ENCODE measurements around the gene GMNN.

GMNN gene

DNA sequence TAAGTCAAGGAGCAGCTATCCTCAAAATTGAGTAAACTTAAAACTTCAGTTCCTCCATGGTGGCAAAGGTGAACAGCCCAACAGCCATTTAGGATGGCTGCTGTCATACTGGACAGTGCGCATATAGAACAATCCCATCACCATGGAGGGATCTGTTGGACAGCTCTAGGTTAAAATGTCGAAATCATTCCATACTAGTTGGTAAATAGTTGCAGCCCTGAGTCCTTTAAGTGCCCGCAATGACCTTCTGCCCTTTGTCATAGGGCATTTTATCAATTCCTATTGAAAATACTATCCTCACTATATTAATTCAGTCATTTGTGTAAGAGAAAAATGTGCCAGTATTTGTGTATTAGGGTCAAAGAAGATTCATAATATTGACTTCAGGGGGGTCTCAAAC, 32.8 kb downstream of the GMNN start:
- no peak for DNase-seq (ENCODE audit: low spot score)

DNA sequence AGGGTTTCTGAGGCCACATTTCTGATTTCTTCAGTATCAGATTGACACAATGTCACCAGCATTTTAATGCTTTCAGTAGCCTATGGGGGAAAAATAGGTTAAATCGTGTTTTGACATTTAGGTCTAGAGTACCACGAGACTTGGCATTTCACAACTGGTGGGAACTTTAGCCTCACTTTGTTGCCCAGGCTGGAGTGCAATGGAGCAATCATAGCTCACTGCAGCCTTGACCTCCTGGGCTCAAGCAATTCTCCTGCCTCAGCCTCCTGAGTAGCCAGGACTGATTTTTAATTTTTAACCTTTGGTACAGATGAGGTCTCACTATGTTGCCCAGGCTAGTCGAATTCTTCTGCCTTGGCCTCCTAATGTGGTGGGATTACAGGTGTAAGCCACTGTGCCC, 35.0 kb downstream of the GMNN start:
- no peak for DNase-seq (ENCODE audit: low spot score)

DNA sequence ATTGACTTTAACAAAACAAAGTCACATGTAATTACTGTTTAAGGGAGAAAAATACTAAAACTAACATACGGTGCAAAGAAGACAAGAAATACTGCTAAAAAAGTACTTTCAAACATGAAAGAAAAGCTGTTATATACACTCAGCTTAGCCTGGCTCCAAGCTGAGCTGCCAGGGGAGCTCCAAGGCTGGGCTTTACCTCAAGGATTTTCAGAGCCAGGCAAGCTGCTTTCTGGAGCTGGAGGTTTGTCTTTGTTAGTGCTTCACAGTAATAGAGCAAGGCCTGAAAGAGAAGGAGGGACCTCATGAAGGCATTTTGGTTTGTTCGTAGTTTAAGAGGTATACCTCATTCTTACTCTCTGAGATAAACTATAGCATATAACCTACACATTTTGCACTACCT, 43.6 kb downstream of the GMNN start:
- DNase-seq (ENCODE audit: low spot score) = no peak

DNA sequence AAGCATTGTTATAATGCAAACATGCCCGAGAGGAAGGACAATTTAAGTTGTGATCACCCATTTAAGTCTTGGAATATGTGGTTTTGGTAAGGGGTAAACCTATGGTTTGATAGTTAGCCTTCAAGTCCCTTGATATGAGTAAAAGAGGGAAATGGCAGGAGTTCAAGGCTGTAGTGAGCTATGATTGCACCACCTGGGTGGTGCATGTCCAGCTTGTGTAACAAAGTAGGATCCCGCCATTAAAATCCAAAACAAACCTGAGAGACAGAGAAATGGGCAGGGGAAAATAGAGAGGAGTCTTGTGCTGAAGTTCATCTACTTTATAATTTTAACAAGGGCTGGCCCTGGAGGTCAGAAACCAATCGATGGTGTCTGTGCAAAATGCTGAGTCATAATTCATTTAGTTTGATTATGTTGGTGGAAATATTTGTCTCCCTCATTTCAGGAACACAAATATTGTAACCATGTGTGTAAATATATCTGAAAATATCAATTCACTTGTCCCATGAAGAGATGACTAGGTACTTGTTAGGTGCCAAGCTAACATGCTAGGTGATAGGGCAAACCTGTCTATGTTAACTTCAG, 47.2 kb downstream of the GMNN start:
- DNase-seq (ENCODE audit: low spot score) = no peak

DNA sequence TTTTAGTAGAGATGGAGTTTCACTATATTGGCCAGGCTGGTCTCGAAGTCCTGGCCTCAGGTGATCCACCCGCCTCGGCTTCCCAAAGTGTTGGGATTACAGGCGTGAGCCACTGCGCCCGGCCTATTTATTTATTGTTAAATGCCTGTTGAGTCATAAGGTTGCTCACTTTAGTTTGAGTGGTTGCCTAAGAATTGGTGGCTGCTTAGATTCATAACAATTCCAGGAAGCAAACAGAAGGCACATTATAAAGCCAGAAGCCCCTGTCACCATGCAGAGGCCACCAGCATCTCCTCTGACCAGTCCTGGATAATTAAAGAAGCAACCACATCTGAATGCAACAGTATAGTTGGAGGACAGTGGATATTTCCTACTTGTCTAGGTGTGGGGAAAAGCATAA, 48.0 kb downstream of the GMNN start:
- no peak for DNase-seq (ENCODE audit: low spot score)

DNA sequence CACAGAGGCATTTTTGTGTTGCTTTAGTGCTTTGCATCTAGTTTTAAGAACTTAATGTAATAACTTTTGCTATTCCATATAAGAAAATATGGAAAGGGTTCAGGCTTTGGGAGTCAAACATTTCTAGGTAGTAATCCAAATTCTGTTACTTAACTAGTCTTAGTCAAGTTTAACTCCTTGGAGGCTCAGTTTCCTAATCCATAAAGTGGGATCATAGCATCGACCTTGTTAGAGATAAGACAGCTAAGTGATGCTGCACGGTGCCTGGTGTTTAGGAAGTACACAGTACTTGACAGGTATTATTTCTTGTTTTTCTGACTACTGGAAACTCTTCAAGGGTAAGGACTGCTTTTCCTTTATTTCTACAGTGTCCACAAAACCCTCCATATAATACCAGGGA, 48.4 kb downstream of the GMNN start:
- DNase-seq (ENCODE audit: low spot score) = no peak

DNA sequence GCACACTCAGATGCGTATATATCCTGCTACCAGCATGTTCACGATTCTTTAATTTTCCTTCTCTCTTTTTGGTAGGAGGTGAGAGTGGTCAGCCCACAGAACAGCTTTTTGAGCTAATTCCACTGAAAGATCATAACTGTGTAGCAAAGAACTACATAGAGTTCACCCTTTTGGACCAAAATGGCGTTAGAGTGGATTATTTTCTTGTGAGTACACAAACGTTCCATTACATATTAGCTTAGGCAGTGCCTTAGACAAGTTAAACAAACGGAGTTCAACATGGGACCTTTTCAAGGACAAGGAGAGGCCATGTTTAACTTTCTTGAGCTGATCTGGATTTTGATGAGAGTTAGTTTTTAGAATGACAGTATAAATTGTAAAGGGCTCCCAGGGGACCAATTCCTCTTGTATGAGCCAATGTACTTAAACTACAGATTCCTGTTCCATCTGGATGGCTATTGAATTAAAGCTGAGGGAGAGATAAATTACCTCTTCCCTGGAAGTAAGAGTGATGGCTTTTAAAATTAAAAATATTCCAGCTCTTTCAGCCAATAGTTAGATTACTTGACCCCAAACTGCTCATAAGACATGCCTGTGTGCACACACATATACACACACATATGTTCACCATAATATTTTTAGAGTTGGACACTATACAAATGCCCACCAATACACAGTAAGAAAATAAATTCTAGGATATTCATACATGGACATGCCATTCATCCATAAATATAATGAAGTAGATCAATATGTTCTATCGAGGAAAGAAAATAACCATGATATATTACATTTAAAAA, 49.6 kb downstream of the GMNN start:
- no peak for DNase-seq (ENCODE audit: low spot score)

DNA sequence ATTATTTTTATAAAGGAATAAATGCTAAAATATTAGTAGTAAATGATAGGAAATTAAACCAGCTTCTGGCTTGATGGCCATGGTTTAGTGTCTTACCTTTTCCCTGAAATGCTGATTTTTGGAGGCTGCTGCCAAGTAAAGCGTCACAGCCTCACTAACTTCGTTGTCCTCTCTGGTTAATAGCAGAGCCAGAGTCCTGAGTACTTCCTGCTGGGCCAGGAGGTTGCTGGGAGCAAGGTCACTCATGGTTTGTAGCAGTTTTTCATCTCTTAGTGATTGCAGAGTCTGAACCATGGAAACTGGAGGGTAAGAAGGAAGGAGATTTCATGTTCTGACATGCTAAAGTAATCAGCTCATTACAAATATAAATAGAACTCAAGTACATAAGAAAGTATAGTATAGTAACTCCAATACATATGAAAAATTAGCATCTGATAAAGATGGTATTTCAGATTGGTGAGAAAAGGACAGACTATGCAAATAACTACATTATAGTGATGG, 50.4 kb downstream of the GMNN start:
- DNase-seq (ENCODE audit: low spot score) = no peak

DNA sequence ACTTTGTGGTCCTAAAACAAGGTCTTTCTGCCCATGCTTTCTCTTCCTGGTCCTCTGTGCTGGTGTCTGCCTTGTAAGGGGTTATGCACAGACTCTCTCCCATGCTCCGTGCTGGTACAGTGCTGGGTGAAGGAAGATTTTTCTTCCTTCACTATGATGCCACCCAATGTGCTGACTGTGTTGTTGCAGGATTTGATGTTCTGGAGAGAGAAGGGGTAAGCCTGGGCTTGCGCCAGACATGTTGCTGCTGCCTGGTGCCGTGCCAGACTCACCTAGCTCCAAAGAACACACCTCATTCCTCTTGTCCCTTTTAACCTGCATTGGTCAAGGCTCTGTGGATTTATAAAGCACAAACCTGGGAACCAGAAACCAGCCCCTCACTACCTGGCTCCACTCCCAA, 52.4 kb downstream of the GMNN start:
- DNase-seq (ENCODE audit: low spot score) = no peak

DNA sequence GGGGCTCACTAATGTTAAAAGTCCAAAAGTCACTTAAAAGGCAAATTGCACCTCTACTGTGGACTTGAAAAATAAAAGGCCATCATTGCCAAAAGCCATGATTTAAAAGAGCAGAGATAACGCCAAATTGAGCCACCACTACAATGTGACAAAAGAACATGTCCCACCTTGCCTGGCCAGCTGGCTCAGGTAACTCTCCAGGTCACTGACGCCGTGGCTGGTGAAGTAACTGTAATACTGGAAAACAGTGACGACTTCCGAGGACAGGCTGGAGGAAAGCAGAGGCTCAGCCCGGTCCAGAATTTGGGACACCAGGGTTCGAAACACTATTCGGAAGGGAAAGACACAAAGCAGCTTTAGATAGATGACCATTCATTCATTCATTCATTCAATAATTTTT, 53.2 kb downstream of the GMNN start:
- DNase-seq (ENCODE audit: low spot score) = no peak

DNA sequence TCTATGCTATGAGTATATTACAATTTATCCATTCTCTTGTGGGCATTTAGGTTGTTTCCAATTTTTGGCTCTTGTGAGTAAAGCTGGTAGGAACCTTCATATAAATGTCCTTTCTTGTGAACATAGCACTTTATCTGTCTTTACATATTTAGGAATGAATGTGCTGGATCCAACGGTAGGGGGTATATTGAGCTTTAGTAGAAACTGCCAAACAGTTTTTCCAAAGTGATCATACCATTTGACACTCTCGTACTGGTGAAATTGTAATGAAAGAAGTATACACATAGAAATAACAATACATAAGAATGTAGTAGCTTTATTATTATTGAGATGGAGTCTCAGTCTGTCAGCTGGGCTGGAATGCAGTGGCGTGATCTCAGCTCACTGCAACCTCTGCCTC, 54.9 kb downstream of the GMNN start:
- DNase-seq (ENCODE audit: low spot score) = no peak

DNA sequence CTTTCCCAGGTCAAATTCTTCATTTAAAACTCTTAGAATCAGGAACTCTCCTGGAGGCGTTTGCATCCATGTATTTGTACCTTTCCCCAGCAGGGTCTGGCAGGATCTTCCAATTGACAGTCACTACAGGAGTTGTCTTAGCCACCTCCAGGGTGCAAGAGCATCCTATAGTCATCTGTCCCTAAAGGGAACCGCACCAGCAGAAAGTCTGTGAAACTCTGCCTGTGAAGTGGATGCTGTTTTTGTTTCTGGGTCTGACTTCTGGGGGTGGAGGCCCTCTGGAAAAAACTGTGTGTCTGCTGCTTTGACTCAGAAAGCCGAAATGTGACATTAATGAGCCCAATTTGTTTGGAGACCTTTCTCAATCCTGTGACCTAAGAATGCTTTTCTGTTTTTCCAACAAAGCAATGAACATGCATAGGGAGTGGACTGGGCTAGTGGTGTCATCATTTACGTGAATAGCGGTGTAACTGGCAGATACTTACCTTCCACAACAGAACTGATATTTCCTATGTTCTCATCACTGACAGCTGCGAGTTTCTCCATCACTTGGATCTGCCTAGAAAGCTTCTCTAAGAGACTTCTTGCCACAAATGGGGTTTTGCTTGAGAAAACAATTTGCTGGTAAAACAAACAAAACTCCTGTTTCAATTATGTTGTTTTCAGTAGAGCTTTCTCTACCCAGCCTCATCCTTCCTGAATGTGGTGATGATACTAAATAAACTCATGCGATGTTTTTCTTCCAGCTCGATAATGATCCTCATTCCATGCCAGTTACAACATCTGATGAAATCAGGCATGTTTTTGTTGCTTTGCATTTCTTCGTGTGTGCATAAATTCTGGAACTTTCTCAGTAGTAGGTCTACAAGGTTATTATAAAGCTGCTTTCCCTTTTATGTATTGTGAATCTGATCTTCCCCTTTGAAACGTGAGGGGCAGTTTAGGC, 57.3 kb downstream of the GMNN start:
- no peak for DNase-seq (ENCODE audit: low spot score)

DNA sequence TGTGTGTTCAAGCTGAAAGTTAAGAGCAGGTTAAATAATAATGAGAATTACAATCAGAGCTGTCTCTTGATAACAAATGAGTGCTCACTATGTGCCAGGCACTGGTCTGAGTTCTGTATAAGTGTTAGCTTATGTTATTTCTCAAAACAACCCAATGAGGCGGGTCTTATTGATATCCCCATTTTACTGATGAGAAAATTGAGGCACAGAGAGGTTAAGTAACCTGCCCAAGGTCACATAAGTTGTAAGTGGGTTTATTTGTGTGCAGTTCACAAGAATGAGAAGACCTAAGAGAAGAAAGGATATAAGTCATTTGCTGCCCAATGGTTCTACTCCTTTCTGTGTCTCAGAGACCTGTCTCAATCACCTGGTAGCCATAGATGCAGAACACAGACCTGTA, 58.1 kb downstream of the GMNN start:
- no peak for DNase-seq (ENCODE audit: low spot score)

DNA sequence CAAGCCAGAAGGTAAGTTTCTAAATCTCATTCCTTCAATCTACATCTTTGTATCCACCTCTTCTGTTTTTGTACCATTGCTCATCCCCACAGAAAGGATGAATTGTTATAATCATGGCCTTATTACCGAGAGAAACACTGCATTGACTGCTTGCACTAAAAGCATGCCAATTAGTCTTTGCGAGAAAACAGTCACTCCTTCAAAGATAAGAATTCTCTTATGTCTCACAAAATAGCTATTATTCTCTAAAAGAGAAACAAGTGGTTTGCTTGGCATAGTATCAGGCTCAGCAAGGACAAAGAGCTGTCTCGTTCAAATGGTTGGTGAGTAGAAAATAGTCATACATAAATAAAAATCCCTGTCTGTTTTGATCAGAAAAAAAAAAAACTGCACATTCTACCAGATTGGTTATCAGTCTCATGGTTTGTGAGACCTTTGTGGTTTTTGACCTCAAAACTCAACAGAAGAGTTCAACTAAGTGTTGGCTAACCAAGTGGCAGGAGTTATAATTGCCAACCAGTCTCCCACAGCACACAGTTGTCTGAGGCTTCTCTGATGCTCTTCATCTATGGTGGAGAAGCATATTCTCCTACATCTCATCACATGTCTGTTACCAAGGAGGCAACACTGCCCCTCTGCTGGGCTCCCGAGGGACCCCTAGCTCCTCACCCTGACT, 59.1 kb downstream of the GMNN start:
- DNase-seq (ENCODE audit: low spot score) = no peak
